T47D (cell line): Measurements from ENCODE around the gene SMARCAL1.

Experiments
- DNase-seq, 2 experiments: peaks; one replicate each; pipeline versions ENCODE4 v3.0.0 to v3.0.0-alpha.2; 2011 to 2012; ENCODE audit warnings: low read depth in 1 of 2, low spot score in 1 of 2
- JUND ChIP-seq: IDR thresholded peaks from 2 replicates; pipeline ENCODE4 v1.6.1; 2012; ENCODE audit warnings: low read depth
- in situ Hi-C: cut with HindIII; loops from 2 replicates; pipeline ENCODE4 v1.10.0; 2016; ENCODE audit warnings: low sequenced_read_pairs, low pct_unique_long_range_greater_than_20kb

SMARCAL1 gene

DNA sequence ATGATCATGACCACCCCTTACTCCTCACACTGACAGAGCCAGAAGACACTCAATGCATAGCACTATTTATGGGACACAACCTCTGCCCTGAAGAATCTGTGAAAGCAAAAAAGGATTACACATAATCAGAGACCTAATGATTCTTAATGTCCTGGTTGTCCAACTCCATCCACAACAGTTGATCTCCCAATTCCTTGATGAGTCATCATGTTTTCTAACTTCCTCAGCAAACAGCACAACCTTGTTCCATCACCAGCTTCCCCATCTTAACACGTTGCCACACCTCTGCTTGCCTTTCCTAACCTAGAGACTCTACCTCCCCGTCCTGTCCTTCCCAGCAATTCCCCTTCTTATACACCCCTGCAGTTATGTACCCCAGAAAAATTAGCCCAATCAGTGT lies 26.8 kb upstream of the SMARCAL1 start:
- in situ Hi-C loops = no loop called here
- no peak for TF ChIP-seq JUND
- DNase-seq = no peak

DNA sequence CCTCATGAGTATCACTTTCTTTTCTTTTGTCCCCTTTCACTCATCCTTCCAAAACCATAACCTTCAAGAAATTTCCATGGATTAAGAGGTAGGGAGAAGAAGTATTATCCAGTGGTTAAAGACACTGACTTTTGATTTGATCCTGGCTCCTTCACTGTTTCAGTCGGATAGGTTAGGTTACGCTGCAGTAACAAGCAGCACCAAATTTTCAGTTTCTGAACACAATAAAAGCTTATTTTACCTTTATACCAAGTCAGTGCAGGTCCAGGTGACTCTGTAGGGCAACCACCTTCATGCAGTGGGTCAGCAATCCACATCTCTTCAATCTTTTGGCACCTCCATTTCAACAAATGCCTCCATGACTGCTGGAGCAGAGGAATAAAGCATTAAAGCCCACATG lies 25.0 kb upstream of the SMARCAL1 start:
- no peak for TF ChIP-seq JUND
- in situ Hi-C loops = no loop called here
- no peak for DNase-seq

- TF ChIP-seq JUND = no peak
- no peak for DNase-seq
- in situ Hi-C loops = no loop called here
Observed at GRCh38 chr2:216388046-216388884, 24.0 kb upstream of the SMARCAL1 start.

GRCh38 chr2:216389570-216389969 lies 22.7 kb upstream of the SMARCAL1 start:
- in situ Hi-C loops = no loop called here
- TF ChIP-seq JUND = no peak
- DNase-seq = no peak

DNA sequence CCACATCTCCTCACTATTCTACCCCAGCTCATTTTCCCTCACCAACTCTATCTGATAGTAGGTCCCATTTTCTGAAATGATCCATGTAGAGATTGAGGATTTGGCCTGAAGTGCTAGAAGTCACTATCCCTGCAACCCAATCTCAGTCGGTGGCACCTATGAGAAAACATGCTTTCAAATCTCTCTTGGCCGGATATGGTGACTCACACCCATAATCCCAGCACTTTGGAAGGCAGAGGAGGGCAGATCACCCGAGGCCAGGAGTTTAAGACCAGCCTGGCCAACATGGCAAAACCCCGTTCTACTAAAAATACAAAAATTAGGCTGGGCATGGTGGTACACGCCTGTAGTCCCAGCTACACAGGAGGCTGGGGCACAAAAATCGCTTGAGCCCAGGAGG lies 20.9 kb upstream of the SMARCAL1 start:
- in situ Hi-C loops = no loop called here
- no peak for DNase-seq
- no peak for TF ChIP-seq JUND

GRCh38 chr2:216392018-216392562 lies 20.2 kb upstream of the SMARCAL1 start:
- in situ Hi-C loops = no loop called here
- DNase-seq = no peak
- no peak for TF ChIP-seq JUND

DNA sequence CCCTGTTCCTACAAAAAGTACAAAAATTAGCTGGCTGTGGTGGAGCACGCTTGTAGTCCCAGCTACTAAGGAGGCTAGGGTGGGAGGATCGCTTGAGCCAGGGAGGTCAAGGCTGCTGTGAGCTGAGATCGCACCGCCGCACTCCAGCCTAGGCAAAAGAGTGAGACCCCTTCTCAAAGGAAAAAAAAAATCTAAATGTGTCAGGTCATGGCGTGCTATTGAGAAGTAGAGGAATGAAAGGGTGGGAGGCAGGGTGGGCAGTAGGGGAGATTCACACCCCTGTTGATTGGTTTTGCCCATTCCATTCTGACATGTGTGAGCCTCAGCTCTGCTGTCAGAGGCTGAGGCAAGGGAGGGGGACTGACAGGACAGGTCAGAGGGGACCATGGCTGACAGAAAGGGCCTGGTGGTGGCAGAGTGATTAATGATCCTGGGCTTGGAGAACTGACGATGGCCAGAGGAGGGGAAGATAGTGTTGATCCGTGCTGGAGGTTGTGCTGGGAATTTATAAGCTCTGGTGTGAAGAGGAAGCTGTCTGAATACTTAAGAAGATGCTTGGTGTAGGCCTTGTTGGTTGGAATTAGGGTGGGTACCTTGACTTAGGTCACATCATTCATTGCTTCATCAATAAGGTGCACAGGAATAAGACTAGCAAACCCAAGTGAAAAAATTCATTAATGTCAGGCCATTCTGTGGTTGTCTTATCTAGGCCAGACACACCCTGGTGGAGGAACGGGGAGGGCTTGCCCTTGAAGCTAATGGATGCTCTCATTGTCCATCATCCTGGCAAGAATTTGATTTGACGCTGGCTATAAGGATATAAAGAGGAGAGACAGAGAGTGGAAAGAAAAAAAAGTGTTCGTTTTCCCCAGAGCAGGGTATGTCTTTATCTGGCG lies 19.1 kb upstream of the SMARCAL1 start:
- TF ChIP-seq JUND = no peak
- no peak for DNase-seq
- in situ Hi-C loops = no loop called here

DNA sequence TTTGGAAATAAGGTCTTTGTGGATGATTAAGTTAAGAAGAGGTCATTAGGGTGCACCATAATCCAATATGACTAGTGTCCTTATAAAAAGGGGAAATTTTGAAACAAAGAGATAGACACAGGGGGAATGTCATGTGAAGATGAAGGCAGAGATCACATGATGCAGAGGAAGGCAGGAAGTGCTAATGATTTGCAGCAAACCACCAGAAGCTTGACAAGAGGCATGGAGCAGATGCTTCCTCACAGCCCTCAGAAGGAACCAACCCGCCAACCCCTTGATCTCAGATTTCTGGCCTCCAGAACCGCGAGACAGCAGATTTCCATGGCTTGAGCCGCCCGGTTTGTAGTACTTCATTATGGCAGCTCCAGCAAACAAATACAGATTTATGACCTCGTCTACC lies 17.4 kb upstream of the SMARCAL1 start:
- in situ Hi-C loops = no loop called here
- DNase-seq = no peak
- TF ChIP-seq JUND = no peak

- in situ Hi-C loops = no loop called here
- DNase-seq = no peak
- TF ChIP-seq JUND = no peak
Observed at GRCh38 chr2:216399621-216400020, 12.7 kb upstream of the SMARCAL1 start.

- in situ Hi-C loops = no loop called here
- no peak for TF ChIP-seq JUND
- DNase-seq = no peak
Observed at GRCh38 chr2:216402751-216403150, 9.5 kb upstream of the SMARCAL1 start.

DNA sequence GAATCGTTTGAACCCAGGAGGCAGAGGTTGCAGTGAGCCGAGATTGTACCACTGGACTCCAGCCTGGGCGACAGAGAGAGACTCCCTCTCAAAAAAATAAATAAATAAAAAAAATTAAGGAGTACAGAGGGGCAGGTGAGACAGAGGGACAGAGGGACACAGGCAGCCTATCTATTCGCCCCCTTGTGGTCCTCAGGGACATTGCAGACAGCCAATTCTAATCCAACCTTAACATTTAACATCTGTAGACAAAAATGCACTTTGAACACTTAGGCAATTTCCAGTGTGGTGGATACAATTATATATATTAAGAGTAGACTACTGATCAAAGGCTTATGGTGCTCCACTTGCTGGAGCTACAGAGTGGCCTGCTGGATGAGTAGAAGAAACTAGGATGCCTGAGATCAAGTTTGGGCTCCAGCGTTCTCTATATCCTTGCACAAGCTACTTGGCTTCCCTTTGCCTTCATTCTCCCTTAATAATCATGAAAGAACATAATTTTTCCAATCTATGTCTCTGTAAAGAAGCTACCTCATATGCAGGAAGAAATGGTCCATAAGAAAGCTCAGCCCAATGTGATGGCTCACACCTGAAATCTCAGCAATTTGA lies 8.2 kb upstream of the SMARCAL1 start:
- peak in 1 of 2 experiments; percentile 40 for DNase-seq
- in situ Hi-C loops = no loop called here

GRCh38 chr2:216405588-216405987 lies 6.7 kb upstream of the SMARCAL1 start:
- in situ Hi-C loops = no loop called here
- TF ChIP-seq JUND = no peak
- no peak for DNase-seq

More for the DNA sequence above, 8.2 kb upstream of the SMARCAL1 start:
- TF ChIP-seq JUND = no peak

DNA sequence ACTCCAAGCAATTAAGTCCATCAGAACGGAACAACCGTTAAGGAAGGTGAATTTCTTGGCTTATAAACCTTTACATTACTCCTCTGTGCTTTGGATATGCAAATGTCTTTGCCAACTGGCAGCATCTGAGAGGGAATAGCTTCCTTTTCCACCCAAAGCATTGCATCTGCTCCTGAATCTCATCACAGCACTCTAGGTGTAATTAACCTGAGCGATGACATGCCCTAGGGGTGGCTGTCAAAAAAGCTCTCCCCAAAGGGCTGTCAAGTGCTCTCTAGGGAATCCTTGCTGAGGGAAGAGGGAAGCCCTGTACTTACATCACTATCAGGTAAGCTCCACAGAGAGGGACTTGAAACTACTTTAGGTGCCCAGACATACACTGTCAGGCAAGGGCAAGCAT lies 5.5 kb upstream of the SMARCAL1 start:
- no peak for DNase-seq
- TF ChIP-seq JUND = no peak

More for the DNA sequence above, 5.5 kb upstream of the SMARCAL1 start:
- in situ Hi-C loops = no loop called here
